Liver (tissue), 3 donors: ENCODE results near the gene FSD1L.

ENCODE experiments used
- CTCF ChIP-seq: fragments of 150-350 bp; IDR thresholded peaks from 2 replicates; pipeline ENCODE4 v1.5.1; 2017; ENCODE audit warnings: improper control_type of control experiment, low read depth, low read length; ENCODE audit not compliant: missing input control
- EGR1 ChIP-seq, 2 donors: IDR thresholded peaks; 2 replicates each; pipeline ENCODE4 v1.6.1; 2016 to 2018; ENCODE audit warnings: antibody characterized with exemption in 2 of 2, low read depth in 2 of 2
- FOXA2 ChIP-seq: IDR thresholded peaks from 2 replicates; pipeline ENCODE4 v1.6.1; 2016; ENCODE audit warnings: antibody characterized with exemption
- GABPA ChIP-seq, 2 donors: IDR thresholded peaks in 1 of 2; conservative IDR thresholded peaks in 1 of 2; 2 replicates each; pipeline ENCODE4 v1.6.1; 2016; ENCODE audit warnings: antibody characterized with exemption in 2 of 2, mild to moderate bottlenecking in 1 of 2, moderate library complexity in 1 of 2
- HNF4A ChIP-seq, 2 donors: conservative IDR thresholded peaks; 2 replicates each; pipeline ENCODE4 v1.6.1; 2016; ENCODE audit warnings: antibody characterized with exemption in 2 of 2, mild to moderate bottlenecking in 2 of 2
- JUND ChIP-seq, 2 donors: IDR thresholded peaks; 2 replicates each; pipeline ENCODE4 v1.6.1; 2016; ENCODE audit warnings: antibody characterized with exemption in 2 of 2
- SP1 ChIP-seq: IDR thresholded peaks from 2 replicates; pipeline ENCODE4 v1.6.1; 2018; ENCODE audit warnings: antibody characterized with exemption, mild to moderate bottlenecking
- TAF1 ChIP-seq: conservative IDR thresholded peaks from 2 replicates; pipeline ENCODE4 v1.6.1; 2016; ENCODE audit warnings: antibody characterized with exemption, mild to moderate bottlenecking
- ZBTB33 ChIP-seq: IDR thresholded peaks from 2 replicates; pipeline ENCODE4 v1.6.1; 2016; ENCODE audit warnings: antibody characterized with exemption
- donor health status: healthy.
- donor health status: healthy.

- TF ChIP-seq CTCF (no peak), ZBTB33 (no peak), EGR1 (IDR thresholded peaks at IDR 0.05; ENCODE audit: low read depth in 2 of 2) (no peak), HNF4A (conservative IDR thresholded peaks at IDR 0.05) (no peak), SP1 (no peak), TAF1 (no peak), GABPA (IDR thresholded peaks at IDR 0.05 in 1 of 2, conservative IDR thresholded peaks at IDR 0.05 in 1 of 2) (no peak), FOXA2 (no peak), JUND (IDR thresholded peaks at IDR 0.05) (no peak)
These were observed 25.4 kb downstream of the FSD1L start for GRCh38 chr9:105473221-105473620.
